Astrocyte (in vitro differentiated cells and primary cell): Measurements from ENCODE around the gene ONECUT3.

Experiments
- EZH2 ChIP-seq: IDR thresholded peaks from 2 replicates; pipeline ENCODE4 v1.6.1; 2012; ENCODE audit warnings: mild to moderate bottlenecking, low read length, inconsistent platforms; ENCODE audit not compliant: insufficient read depth
- TF ChIP-seq, protein P1 (sequence below): IDR thresholded peaks from 2 replicates; pipeline ENCODE4 v1.5.1; 2011; ENCODE audit warnings: low read depth, mild to moderate bottlenecking, inconsistent platforms, low read length, moderate library complexity; ENCODE audit not compliant: insufficient read depth

DNA sequence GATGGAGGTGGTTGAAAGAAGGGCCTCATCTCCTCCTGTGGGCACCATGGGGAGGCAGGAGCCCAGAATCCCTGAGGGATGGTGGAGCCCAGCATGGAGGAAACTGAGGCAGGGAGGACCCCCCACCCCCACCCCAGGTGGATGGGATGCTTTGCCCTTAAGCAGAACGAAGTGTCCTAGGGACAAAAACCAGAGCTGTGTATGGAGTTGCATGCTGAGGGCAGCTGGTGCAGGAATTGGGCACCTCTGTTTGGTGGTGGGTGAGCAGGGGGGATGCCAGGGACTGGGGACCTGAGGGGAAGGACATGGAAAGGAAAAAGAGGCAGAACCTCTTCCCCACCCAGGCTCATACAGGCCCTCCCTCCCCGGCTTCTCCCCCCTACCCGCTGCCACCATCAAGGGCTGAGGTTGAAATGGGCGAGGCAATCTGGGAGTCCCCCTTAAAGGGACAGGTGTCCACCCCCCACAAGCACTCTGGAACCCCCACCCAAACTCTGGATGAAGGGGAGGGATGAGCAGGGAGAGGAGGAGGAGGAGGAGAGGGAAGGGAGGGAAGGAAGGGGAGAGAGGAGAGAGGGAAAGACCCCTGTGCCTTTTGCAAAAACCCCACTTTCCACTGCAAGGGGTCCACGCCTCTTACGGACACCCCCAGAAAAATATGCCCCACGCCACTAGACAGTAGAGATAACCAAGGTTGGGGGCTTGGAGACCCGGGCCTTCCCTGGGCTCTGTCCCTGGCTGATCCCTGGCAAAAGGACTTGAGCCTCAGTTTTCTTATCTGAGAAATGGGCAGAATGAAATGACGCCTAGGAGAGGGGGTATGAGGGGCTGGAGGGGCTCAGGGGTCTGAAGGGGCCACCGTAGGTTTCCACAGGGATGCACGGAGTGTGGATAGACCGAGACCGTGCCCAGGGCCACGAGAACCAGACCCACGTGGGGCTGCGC is 5.9 kb downstream of the ONECUT3 start:
- TF ChIP-seq, protein P1, sequence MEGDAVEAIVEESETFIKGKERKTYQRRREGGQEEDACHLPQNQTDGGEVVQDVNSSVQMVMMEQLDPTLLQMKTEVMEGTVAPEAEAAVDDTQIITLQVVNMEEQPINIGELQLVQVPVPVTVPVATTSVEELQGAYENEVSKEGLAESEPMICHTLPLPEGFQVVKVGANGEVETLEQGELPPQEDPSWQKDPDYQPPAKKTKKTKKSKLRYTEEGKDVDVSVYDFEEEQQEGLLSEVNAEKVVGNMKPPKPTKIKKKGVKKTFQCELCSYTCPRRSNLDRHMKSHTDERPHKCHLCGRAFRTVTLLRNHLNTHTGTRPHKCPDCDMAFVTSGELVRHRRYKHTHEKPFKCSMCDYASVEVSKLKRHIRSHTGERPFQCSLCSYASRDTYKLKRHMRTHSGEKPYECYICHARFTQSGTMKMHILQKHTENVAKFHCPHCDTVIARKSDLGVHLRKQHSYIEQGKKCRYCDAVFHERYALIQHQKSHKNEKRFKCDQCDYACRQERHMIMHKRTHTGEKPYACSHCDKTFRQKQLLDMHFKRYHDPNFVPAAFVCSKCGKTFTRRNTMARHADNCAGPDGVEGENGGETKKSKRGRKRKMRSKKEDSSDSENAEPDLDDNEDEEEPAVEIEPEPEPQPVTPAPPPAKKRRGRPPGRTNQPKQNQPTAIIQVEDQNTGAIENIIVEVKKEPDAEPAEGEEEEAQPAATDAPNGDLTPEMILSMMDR, result no peak
- TF ChIP-seq EZH2, result no peak
